Sigmoid colon (tissue), 7 donors: Measurements from ENCODE around the gene SDK1. TPM values are rescaled to one million over a fixed set of nuclear protein-coding genes. Genes with fewer than 3 reads are reported as not detected.

Experiments used
- DNase-seq: peaks from one replicate; pipeline ENCODE4 v3.0.0-alpha.2; 2019
- H3K27ac ChIP-seq, 4 donors: fragments of 200-600 bp; sonication (generic); one replicate each; pipeline ENCODE4 v1.5.1; 2016 to 2019; ENCODE audit warnings: mild to moderate bottlenecking in 1 of 4
- H3K27me3 ChIP-seq, 3 donors: fragments of 200-600 bp; sonication (generic); one replicate each; pipeline ENCODE4 v1.5.1; 2019; ENCODE audit warnings: mild to moderate bottlenecking in 1 of 3
- H3K36me3 ChIP-seq, 4 donors: fragments of 200-600 bp; sonication (generic); one replicate each; pipeline ENCODE4 v1.5.1; 2016 to 2019
- H3K4me1 ChIP-seq, 4 donors: fragments of 200-600 bp; sonication (generic); one replicate each; pipeline ENCODE4 v1.5.1; 2017 to 2019
- H3K4me3 ChIP-seq, 4 donors: fragments of 200-600 bp; sonication (generic); one replicate each; pipeline ENCODE4 v1.5.1; 2017 to 2019; ENCODE audit warnings: mild to moderate bottlenecking in 2 of 4, moderate library complexity in 1 of 4
- H3K9me3 ChIP-seq, 4 donors: fragments of 200-600 bp in 3 of 4; sonication (generic) in 3 of 4; one replicate each; pipeline versions ENCODE4 v1.5.1 to v1.6.1; 2013 to 2019
- CTCF ChIP-seq, 4 experiments: fragments of 450-650 bp in 3 of 4; fragments of 200-600 bp in 1 of 4; IDR thresholded peaks; one replicate each; pipeline ENCODE4 v1.5.1; 2016 to 2019; ENCODE audit warnings: antibody characterized with exemption in 4 of 4, mild to moderate bottlenecking in 3 of 4, moderate library complexity in 2 of 4
- EP300 ChIP-seq, 4 donors: sonication (generic); formaldehyde crosslinking; IDR thresholded peaks; one replicate each; pipeline ENCODE4 v1.6.1; 2017; ENCODE audit warnings: antibody characterized with exemption in 4 of 4
- POLR2A ChIP-seq, 2 donors: fragments of 450-650 bp; IDR thresholded peaks; one replicate each; pipeline ENCODE4 v1.6.1; 2016; ENCODE audit warnings: antibody characterized with exemption in 2 of 2, mild to moderate bottlenecking in 2 of 2, moderate library complexity in 2 of 2
- POLR2AphosphoS5 ChIP-seq, 4 donors: sonication (generic); formaldehyde crosslinking; IDR thresholded peaks; one replicate each; pipeline ENCODE4 v1.6.1; 2017; ENCODE audit warnings: antibody characterized with exemption in 4 of 4
- WGBS, 2 donors: extraction: QIAGEN DNeasy Blood & Tissue Kit; methylation state at CpG; one replicate each; pipeline ENCODE4 v1.1.7; 2013; 5-methylcytosine and 5-hydroxymethylcytosine counted together
- intact Hi-C: fragments of 100-400 bp; cut with DNase I; formaldehyde crosslinking; loops from one replicate; pipeline ENCODE4 v1.15.1; 2023
- polyA plus RNA-seq, 3 donors: library from polyadenylated mRNA; stranded (reverse); fragments of 200-250 nt; gene quantifications; one replicate each; pipeline ENCODE4 v1.2.3, GENCODE V29; 2013
- total RNA-seq, 4 donors: library from RNA; depleted of rRNA; stranded (reverse); fragments of >200 nt; gene quantifications; one replicate each; pipeline ENCODE4 v1.1.0, GENCODE V29; 2016
- donor health status: healthy with polysubstance abuse.
- donor health status: Bipolar disorder and iron deficiency.
- donor health status: healthy.

Gene SDK1
- total and polyA plus RNA-seq, 7 donors: under 0.01 to 23.0 (median 10.0) TPM; not detected in 1

- no peaks in the 10 kb centered on the region for H3K27me3 ChIP-seq
- DNase-seq: no peak
- peak overlapping the region in 2 of 4 donors; percentile 17 for H3K4me3 ChIP-seq
- intact Hi-C loops: no loop called here
- no peak overlapping the region for H3K27ac ChIP-seq
- 13 to 45% methylated on average over 11 of the region's 11 CpGs for WGBS, 2 donors
- peaks cover 0 to 15% (median 3%) of the 10 kb centered on the region in 4 donors for H3K4me1 ChIP-seq
- TF ChIP-seq CTCF (IDR thresholded peaks at IDR 0.05) (no peak), POLR2AphosphoS5 (IDR thresholded peaks at IDR 0.05) (no peak), POLR2A (IDR thresholded peaks at IDR 0.05) (no peak), EP300 (IDR thresholded peaks at IDR 0.05) (no peak)
- H3K9me3 ChIP-seq: no peaks in the 10 kb centered on the region
- no peaks in the 10 kb centered on the region for H3K36me3 ChIP-seq
Observed at GRCh38 chr7:3592401-3593134, 291.5 kb downstream of the SDK1 start.

GRCh38 chr7:3594901-3595300 lies 293.8 kb downstream of the SDK1 start:
- Histone ChIP-seq H3K27me3 (no peaks in the 10 kb centered on the region), H3K27ac (no peak overlapping the region), H3K4me3 (no peak overlapping the region), H3K36me3 (no peaks in the 10 kb centered on the region), H3K4me1 (peaks cover 0 to 10% (median 3%) of the 10 kb centered on the region in 4 donors), H3K9me3 (no peaks in the 10 kb centered on the region)
- no peak for TF ChIP-seq CTCF (IDR thresholded peaks at IDR 0.05)
- TF ChIP-seq POLR2A (IDR thresholded peaks at IDR 0.05): no peak
- 95 to 98% methylated on average over 4 of the region's 4 CpGs for WGBS, 2 donors
- DNase-seq: no peak
- intact Hi-C loops: no loop called here

GRCh38 chr7:3598854-3599253 lies 297.8 kb downstream of the SDK1 start:
- intact Hi-C loops: no loop called here
- Histone ChIP-seq H3K4me3 (no peak overlapping the region), H3K4me1 (no peaks in the 10 kb centered on the region), H3K36me3 (no peaks in the 10 kb centered on the region), H3K27me3 (no peaks in the 10 kb centered on the region), H3K27ac (no peak overlapping the region), H3K9me3 (no peaks in the 10 kb centered on the region)
- DNase-seq: no peak
- WGBS, 2 donors: 89 to 91% methylated on average over 7 of the region's 7 CpGs
- TF ChIP-seq CTCF (IDR thresholded peaks at IDR 0.05): no peak

- H3K27me3 ChIP-seq: no peaks in the 10 kb centered on the region
- no peak for DNase-seq
- H3K27ac ChIP-seq: no peak overlapping the region
- 54 to 61% methylated on average over 2 of the region's 2 CpGs for WGBS, 2 donors
- no peaks in the 10 kb centered on the region for H3K36me3 ChIP-seq
- no peak overlapping the region for H3K4me3 ChIP-seq
- TF ChIP-seq EP300 (IDR thresholded peaks at IDR 0.05): no peak
- no peak for TF ChIP-seq POLR2A (IDR thresholded peaks at IDR 0.05)
- no peak for TF ChIP-seq POLR2AphosphoS5 (IDR thresholded peaks at IDR 0.05)
- no peak for TF ChIP-seq CTCF (IDR thresholded peaks at IDR 0.05)
- no peaks in the 10 kb centered on the region for H3K4me1 ChIP-seq
- H3K9me3 ChIP-seq: no peaks in the 10 kb centered on the region
- intact Hi-C loops: no loop called here
Observed at GRCh38 chr7:3605222-3605621, 304.2 kb downstream of the SDK1 start.

- no peaks in the 10 kb centered on the region for H3K27me3 ChIP-seq
- no peaks in the 10 kb centered on the region for H3K9me3 ChIP-seq
- H3K27ac ChIP-seq: no peak overlapping the region
- WGBS, 2 donors: 61 to 81% methylated on average over 4 of the region's 4 CpGs
- no peak for TF ChIP-seq POLR2AphosphoS5 (IDR thresholded peaks at IDR 0.05)
- no peak for TF ChIP-seq CTCF (IDR thresholded peaks at IDR 0.05)
- no peak for TF ChIP-seq POLR2A (IDR thresholded peaks at IDR 0.05)
- TF ChIP-seq EP300 (IDR thresholded peaks at IDR 0.05): no peak
- no peaks in the 10 kb centered on the region for H3K36me3 ChIP-seq
- no peaks in the 10 kb centered on the region for H3K4me1 ChIP-seq
- H3K4me3 ChIP-seq: no peak overlapping the region
- no peak for DNase-seq
- intact Hi-C loops: no loop called here
Observed at GRCh38 chr7:3606436-3606835, 305.4 kb downstream of the SDK1 start.
